HG03280 (cell line): ENCODE results near the gene TWIST2.

Source experiments
- ATAC-seq: cut with Tn5 transposase; IDR thresholded peaks from one replicate; pipeline ENCODE4 v1.9.1; 2021; ENCODE audit warnings: mild to moderate bottlenecking, moderate library complexity; ENCODE audit not compliant: unreplicated experiment

The TWIST2 gene

DNA sequence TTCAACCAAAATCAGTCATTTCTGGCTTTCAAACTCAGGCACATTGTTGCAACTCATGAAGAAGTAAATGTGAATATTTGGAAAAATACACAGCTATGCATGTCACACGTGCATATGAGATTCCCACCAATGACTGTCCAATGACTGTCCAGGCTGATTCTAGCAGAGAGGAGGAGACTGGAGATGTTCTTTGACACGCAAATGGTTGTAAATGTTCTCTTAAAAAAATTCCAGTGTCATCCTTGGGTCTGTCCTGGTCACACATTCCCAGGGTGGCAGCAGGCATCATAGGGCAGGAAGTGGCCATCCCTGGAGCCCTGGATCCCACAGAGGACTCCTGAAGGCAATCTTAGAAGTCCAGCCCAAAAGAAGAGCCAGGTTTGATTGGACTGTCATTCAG lies 40.9 kb downstream of the TWIST2 start:
- ATAC-seq = no peak

DNA sequence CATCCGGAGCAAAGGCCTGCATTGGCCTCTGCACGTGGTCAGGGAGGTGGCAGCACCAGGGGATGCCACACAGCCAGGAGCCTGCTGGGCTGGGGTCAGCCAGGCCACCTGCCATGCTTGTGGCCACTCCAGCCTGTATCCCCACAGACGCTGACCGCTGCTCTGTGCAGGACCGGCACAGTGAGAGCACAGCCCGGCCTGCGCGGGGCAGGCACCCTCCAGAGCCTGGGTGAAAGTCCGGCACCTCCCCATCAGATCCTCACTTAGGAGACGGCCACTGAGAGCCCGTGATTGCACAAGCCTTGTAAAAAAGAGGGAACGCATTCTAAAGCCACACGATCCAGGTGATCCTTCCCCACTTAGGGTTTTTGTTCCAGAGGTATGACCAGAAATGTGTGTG lies 42.2 kb downstream of the TWIST2 start:
- no peak for ATAC-seq

DNA sequence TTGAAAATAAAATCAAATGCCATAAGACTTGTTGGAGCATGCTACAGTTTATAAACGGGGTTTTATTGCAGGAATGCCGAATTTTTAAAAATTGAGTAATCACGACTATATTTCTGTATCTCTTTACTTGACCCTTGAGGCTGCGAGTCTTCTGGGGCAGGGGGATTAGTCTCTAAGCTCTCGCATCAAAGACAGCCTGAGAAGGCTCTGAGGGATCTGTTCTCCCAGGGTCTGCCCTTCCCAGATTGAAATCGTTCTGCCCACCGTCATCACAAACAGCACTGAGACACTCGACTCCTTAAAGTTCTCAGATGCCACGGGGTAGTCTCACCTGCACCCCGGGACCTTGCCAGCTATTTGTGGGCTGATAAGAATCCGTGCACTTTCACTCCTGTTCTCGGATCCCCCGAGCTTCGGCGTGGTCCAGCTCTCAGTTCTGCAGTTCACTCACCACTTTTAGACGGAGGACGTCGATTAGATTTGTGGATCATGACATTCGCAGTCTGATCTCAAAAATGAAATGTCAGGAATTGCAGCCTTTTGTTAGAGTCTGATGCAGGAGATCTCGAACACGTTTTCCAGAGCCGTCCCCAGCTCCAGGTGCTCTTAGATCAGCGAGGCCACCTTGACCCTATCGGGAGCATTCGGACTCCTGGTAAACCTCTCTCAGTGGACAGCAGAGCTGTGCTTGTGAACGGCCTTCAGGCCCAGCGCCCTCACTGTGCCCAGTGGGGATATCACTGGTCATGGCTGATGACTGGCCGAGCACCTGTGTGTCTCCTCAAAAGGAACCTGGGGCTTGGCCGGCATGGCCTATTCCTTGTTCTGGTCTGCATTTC lies 43.0 kb downstream of the TWIST2 start:
- no peak for ATAC-seq

DNA sequence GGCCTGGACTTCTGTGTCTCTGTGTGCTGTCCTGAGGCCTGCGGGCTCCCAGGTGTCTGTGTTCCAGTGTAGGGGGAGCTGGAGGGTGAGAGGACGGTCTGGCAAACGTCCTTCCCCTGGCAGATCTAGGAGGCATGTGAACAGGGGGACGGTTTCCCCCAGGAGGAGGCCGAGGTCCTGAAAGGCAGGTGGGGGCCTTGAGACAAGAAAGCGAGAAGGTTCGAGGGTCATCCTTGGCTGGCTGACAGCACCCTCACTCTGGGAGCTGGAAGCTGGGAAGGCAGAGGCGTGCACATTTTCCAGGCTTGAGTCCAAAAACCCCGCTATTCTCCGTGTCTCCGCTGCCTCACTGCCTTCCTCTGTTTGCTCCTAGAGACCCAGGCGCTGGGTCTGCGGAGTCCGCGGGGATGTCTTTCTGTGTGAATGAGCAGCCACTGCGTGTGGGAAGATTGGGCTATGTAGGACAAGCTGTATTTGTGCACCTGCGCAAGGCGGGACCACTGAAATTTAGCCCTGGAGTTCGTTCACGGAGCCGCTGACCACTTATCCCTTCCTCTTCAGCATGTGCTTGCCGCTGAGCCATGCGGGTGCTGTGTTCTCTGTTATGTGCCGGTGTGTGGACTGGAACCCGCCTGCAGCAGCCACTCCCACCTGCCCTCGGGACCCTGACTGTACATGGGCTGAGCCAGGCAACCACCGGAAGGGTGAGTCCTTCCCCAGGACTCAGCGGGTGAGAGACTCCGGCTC lies 43.7 kb downstream of the TWIST2 start:
- ATAC-seq = no peak

DNA sequence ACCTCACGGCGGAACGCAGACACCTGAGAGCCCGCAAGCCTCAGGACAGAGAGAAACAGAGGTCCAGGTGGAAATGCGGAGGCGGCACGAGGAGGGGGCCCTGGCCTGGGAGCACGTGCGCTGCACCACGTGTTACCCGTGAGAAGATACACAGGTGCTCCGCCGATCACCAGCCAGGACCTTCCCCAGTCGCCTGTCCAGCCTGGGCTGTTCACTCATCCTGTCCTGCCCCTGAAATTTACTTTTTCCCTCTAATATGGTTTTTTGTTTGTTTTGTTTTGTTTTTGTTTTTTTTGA lies 44.3 kb downstream of the TWIST2 start:
- no peak for ATAC-seq

DNA sequence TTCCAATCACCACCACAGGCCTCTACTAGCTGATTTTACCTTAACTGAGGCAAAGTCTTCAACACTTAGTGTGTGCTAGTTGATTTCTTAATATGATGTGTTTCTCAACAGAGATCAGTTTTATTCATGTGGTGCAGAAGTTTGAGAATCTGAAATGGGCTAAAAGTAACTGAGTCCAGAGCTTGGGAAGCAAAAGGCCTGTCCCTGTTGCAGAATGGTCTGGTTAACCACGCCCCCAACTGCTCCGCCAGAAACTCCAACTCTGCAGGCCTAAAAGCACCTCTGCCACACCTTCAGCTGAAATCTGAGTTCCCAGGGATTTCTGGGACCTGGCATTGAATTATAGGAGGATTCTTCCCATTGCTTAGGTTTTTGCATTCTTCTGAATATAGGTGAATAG lies 44.9 kb downstream of the TWIST2 start:
- ATAC-seq = no peak

DNA sequence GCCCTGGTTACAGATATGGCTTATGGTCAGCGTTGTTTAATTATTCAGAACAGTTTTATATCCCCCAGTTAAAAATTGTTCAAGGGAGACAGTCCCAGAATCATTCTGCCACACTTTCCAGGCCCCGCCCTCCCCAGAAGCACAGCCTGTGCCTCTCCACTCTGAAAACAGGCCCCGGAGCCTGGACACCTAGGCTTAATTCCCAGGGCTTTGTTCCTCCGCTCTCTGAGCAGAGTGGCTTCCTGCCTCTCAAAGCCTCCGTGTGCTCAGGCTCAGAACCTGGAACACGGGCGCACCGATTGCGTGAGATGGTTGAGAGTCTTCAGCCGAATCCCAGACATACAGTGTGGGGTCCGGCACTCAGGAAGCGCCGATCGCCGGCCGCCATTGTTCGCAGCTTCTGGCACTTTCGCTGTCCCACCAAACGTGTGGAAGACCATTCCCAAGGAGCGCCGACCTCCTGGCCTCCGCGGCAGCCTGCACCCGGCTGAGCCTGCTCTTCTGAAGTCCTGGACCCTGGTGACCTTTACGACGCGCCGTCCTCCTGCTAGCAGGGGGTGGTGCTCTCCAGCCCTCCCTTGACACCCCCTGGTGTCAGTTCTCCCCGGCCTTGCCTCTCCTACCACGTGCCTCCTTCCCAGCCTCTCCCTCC lies 45.6 kb downstream of the TWIST2 start:
- no peak for ATAC-seq

DNA sequence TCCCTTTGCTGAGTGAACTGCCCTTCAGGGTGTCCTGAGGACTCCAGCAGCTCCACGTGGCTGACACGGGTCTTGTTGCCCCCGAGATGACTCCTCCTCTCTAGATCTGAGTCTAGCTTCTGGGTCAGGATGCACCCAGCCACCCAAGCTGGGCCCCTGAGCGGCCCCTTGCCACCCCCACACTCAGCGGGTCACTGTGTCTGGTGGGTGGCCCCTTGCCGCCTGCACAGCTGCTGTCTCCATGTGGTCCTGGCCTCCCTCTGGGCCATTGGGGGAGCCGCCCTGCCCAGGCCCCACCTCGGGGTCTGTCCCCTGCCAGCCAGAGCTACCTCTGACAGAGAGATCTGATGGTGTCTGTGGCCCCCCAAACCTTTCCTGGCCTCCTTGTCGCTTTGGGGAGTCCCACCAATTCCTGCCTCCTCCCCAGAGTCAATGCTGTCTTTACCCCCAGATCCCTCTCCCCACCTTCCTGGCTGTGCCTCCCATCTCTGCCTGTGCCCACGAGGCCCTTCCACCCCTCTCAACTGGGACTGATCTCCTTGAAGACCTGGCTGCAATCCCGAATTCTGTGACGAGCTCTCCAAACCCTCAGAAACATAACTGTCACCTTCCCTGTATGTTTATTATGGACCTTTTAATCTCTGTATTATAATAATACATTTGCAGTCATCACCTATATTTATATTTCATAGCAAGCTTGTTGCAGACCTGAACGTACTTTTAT lies 46.5 kb downstream of the TWIST2 start:
- ATAC-seq = no peak

DNA sequence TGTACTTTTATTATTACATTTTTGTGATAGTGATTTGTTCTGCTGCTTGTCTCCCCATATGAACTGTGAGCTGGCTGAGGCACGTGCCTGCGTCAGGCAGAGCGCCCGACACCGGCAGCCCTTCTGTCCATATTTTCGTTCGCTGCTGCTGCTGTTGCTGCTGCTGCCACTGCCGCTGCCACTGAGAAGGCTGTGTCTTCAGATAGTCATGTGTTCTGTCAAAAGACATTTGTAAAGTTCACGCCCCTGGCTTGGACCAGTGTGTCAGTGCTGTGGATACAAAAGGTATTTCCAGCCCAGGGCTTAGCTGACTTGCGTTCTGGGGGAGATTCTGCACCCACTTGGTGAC lies 47.0 kb downstream of the TWIST2 start:
- no peak for ATAC-seq

DNA sequence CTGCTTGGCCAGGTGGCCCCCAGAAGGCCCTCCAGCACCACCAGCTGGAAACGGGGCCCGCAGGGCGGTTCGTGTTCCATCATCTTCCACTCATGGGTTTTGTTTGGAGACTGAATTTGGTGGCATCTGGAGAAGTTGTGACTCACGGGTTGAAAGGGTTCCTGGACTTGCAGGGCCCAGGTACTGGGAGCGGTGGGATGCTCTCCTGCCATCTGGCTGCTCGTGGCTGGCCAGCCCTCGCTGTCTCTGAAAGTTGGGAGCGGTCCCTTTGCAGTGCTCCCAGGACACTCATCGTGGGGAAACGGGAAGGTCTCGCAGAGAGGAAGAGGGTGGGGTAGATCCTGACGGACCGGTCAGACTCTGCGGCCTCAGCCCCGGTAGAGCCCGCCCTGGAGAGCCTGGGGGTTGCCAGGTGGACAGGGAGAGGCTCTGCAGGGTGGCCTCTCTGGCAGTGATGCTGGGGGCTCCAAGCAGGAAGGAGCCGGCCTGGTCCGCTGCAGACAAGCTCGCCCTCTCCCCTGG lies 47.5 kb downstream of the TWIST2 start:
- no peak for ATAC-seq

DNA sequence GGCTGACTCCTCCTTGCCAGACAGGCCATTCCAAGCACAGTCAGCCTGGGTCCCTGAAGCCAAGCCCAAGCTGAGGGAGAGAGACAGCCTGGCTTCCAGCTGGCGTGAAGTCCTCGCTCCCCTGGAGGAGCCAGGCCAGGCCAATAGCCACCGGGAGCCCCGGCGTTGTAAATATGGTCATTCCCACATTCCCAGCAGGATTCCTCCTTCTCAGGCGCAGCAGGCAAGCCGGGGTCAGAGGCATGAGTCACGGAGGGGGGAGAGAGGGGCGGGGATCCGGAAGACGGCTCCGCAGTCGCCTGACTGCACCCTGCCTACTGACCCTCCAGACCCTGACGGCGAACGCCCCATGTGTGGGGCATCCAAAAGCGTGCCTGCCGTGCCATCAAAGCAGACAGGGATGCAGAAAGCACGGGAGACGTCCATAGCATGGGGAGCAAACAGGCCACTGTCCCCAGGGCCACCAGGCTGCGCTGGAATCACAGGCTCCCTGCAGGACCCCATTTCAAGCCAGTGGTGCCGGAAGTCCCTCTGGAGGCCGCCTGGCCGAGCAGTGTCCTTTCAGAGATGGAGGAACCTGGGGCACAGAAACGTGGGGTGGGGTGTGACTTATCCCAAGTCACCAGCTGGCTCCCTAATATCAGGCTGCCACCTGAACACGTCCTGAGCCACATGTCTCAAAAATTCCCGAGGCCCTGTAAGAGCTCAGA lies 48.2 kb downstream of the TWIST2 start:
- ATAC-seq = no peak

DNA sequence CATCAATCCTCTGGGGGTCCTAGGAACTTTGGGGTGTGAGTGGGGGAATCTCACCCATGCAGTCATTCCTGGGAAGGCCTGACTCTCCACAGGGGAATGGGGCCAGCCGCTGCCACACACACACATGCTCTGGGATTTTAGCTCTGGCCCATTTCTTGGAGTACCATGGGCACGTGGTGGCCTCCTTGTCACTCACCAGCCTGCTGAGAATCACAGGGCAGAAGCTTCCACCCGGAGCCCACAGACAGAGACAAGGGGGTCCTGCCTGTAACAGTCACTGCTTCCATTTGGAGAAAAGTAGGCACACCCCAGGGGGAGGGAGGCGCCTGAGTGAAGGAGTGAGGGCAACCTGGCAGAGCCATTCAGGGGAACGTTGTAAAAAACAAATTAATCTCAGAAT lies 48.8 kb downstream of the TWIST2 start:
- ATAC-seq = no peak

DNA sequence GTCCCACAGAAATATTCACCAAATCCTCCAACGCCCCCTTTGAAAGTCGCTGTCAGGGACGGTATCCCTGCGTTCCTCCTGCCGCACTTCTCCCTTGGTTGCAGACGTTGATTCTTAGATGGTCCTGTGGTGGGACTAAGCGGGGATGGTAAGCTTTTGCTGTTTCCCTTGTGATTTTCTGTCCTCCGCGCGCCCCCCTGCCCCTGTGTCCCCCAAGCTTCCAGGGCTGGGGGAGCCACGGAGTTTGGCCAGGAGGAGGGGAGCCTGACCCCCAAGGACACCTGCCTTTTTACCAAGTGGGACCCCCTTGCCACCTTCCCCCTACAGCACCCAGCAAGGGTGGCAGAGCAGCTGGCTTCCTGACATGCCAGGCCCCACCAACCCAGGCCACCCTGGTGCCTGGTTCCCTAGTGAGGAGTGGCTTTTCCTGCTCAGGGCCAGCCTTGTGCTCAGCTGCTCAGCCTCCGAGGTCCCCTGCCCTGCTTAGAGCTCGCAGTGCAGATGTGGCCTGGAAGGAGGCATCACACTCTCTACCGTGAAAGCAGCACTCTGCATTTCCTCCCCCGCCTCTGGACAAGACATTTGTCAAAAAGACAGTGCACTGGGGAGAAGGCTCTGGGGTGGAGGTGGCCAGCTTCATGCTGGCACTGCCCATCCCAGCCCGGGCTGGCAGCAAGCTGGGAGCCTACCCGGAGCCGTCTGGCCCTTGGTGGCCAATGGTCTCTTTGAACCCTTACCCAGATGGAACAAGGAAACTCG lies 49.4 kb downstream of the TWIST2 start:
- no peak for ATAC-seq

DNA sequence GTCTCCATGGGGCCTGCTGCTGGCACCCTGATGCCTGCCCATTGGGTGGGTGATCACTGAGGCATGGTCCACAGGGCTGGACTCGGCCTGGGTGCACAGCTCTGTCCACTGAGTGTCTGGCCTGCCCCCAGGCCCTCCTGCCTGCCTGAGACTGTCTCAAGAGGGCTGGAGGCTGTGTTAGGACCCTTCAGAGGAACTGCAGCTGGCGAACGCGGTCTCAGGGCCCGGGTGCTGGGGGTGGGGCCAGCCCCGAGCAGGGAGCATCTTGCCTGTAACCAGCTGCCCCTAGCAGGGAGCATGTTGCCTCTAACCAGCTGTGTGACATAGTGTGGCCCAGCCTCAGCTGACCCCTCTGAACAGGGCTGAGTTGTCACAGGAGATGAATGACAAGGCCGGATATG lies 50.0 kb downstream of the TWIST2 start:
- no peak for ATAC-seq

DNA sequence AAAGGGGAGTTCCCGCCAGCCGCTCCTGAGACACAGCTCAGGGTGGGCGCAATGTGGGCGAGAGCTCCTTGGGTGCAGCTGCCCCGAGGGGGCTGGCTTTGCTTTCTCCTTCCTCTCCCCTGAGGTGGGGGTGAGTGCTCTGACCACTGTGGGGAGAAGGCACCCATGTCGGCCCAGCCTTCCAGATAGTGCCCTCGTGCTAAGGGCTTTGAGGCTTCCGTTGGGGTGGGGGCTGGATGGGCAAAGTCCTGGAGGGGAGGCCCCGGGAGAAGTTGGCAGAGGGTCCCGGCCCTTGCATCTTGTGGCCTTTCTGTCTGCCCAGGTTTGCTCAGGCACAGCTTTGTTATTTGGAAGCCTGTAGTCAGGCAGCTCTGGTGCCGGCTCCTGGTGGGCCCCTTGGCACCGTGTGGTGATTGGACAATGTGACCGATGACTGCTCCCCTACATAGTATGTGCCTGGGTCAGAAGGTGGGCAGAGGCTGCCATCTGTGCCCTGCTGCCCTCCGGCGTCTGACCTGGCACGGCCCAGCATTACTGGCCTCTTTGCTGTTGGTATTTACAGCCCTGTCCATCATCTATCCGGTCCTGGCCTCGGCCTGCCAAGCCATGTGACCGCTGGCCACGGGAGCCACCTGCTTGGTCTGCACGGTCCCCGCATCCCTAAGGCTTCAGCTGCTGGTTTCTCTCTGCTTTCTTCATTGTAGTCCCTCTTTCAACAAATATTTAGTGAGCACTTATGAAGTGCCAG lies 50.8 kb downstream of the TWIST2 start:
- ATAC-seq = no peak

DNA sequence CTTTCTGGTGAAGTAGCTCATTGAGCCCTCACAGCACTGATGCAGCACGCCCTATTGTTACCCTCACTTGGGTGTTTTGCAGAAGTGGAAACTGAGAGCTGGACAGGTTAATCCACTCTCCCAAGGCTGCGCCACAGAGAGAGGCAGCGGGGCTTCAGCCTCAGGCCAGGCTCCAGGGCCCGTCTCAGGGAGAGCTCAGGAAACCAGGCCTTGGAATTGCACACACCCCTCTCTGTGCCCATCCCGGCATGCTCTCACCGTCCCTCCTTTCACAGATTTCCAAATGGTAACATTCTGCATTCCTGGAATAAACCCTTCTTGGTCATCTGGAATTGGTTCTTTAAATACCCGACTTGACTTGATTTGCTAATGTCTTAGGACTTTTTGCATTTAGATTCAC lies 51.5 kb downstream of the TWIST2 start:
- ATAC-seq = no peak

DNA sequence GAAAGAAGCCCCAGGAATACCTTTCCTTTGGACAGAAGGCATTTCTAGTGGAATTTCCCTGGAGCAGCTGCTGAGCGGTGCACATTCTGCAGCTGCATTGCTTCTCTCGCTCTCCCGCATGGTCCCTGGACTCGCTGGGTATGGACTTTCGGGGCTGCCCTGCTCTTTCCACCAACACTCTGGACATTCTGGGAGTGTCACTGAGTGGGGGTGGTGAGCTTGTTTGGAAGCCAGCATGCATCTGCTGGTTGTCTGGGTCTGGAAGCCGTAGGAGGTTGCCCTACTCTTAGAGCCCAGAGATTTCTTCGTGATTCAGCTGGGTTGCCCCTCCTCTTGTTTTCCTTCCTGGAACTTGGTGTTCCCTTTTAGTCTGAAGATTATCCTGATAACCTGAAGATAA lies 52.6 kb downstream of the TWIST2 start:
- ATAC-seq = no peak

DNA sequence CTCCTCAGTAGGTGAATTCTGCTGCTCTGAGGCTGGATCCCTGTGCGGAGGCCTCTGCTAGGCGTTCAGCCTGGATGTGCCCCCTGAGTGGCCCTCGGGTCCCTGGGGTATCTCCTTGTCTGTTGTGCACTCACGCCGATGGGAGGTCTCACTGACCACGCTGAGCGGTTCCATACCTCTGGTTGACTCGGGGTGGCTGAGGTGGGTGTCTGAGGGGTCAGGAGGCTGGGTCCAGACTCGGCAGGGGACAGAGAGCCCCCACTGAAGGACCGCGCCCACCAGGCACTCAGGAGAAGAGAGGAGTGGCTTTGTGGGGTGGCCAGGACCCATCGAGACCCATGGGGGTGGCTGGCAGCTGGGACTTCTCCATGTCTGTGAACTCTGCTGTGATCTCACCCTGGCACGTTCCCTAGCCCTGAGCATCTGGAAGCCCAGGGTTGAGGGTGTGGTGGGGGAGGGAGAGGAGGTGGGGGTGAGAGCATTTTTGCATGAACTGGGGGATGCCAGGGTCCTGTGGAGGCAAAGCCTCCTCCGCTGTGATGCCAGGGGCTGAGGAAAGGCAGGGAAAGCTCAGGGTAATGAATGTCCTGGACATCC lies 53.7 kb downstream of the TWIST2 start:
- ATAC-seq = no peak

DNA sequence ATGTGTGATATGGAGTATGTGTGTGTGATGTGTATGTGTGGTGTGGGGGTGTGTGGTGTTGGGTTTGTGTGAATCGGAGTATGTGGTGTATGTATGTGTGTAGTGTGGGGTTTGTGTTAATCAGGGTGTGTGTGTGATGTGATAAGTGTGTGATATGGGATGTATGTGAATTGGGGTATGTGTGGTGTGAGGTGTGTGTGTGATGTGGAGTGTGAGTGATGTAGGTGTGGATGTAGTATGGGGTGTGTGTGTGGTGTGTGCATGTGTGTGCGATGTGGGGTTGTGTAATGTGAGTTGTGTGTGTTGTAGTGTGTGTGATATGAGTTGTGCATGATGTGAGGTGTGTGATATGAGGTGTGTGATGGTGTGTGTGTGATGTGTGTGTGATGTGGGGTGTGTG lies 54.4 kb downstream of the TWIST2 start:
- no peak for ATAC-seq
